HG03097 (cell line): Measurements from ENCODE around the gene CNTNAP2.
"Not testable (repeated sequence)": the region's sequence is repeated elsewhere in the genome, so short reads cannot be mapped to it uniquely, and the experiment has no call there.

Source experiments
- ATAC-seq: cut with Tn5 transposase; IDR thresholded peaks from one replicate; pipeline ENCODE4 v1.9.1; 2021; ENCODE audit not compliant: unreplicated experiment, low FRiP score

Gene CNTNAP2

GRCh38 chr7:147653456-147653855, 1536.9 kb downstream of the CNTNAP2 start:
- ATAC-seq, result no peak

- ATAC-seq, result no peak
Measured at GRCh38 chr7:147658392-147658967, 1541.9 kb downstream of the CNTNAP2 start.

GRCh38 chr7:147659036-147659995, 1542.7 kb downstream of the CNTNAP2 start:
- no peak for ATAC-seq

- no peak for ATAC-seq
Measured at GRCh38 chr7:147664541-147664940, 1547.9 kb downstream of the CNTNAP2 start.

GRCh38 chr7:147670759-147671158, 1554.2 kb downstream of the CNTNAP2 start:
- no peak for ATAC-seq

- ATAC-seq, result no peak
Measured at GRCh38 chr7:147674705-147675104, 1558.1 kb downstream of the CNTNAP2 start.

GRCh38 chr7:147678943-147679342, 1562.3 kb downstream of the CNTNAP2 start:
- ATAC-seq, result no peak

GRCh38 chr7:147681530-147681929, 1564.9 kb downstream of the CNTNAP2 start:
- ATAC-seq, result no peak

GRCh38 chr7:147700702-147701101, 1584.1 kb downstream of the CNTNAP2 start:
- ATAC-seq, result no peak

- ATAC-seq, result no peak
Measured at GRCh38 chr7:147707926-147708325, 1591.3 kb downstream of the CNTNAP2 start.

- ATAC-seq, result no peak
Measured at GRCh38 chr7:147708871-147709270, 1592.3 kb downstream of the CNTNAP2 start.

- no peak for ATAC-seq
Measured at GRCh38 chr7:147711447-147711846, 1594.8 kb downstream of the CNTNAP2 start.

GRCh38 chr7:147721962-147722830, 1605.6 kb downstream of the CNTNAP2 start:
- ATAC-seq, result no peak

- ATAC-seq, result no peak
Measured at GRCh38 chr7:147723536-147723935, 1606.9 kb downstream of the CNTNAP2 start.

GRCh38 chr7:147731311-147731710, 1614.7 kb downstream of the CNTNAP2 start:
- ATAC-seq, result no peak

GRCh38 chr7:147737559-147738214, 1621.1 kb downstream of the CNTNAP2 start:
- not testable (repeated sequence) for ATAC-seq

GRCh38 chr7:147742301-147742700, 1625.7 kb downstream of the CNTNAP2 start:
- ATAC-seq, result no peak

GRCh38 chr7:147756300-147756699, 1639.7 kb downstream of the CNTNAP2 start:
- ATAC-seq, result no peak

GRCh38 chr7:147759327-147759943, 1642.8 kb downstream of the CNTNAP2 start:
- no peak for ATAC-seq

GRCh38 chr7:147765301-147765700, 1648.7 kb downstream of the CNTNAP2 start:
- ATAC-seq, result no peak
